GM19438 (cell line): ENCODE measurements around the gene SH3GLB2.
"Not testable (repeated sequence)": the region's sequence is repeated elsewhere in the genome, so short reads cannot be mapped to it uniquely, and the experiment has no call there.

Experiments used
- ATAC-seq: cut with Tn5 transposase; IDR thresholded peaks from one replicate; pipeline ENCODE4 v1.9.1; 2021; ENCODE audit warnings: low read depth; ENCODE audit not compliant: unreplicated experiment

The SH3GLB2 gene

DNA sequence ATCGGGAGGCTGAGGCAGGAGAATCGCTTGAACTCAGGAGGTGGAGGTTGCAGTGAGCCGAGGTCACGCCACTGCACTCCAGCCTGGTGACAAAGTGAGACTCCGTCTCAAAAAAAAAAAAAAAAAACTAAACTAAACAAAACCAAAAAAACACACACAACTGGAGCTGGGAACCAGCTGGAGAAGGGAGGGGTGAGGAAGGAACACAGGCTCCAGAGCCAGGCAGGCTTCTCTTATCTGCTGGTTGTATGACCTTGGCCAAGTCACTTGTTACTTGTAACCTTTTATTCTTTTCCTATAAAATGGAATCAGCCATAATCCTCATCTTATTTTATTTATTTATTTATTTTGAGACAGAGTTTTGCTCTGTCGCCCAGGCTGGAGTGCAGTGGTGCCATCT is 24.0 kb downstream of the SH3GLB2 start:
- not testable (repeated sequence) for ATAC-seq

GRCh38 chr9:129002992-129003391 is 25.1 kb downstream of the SH3GLB2 start:
- ATAC-seq = no peak

DNA sequence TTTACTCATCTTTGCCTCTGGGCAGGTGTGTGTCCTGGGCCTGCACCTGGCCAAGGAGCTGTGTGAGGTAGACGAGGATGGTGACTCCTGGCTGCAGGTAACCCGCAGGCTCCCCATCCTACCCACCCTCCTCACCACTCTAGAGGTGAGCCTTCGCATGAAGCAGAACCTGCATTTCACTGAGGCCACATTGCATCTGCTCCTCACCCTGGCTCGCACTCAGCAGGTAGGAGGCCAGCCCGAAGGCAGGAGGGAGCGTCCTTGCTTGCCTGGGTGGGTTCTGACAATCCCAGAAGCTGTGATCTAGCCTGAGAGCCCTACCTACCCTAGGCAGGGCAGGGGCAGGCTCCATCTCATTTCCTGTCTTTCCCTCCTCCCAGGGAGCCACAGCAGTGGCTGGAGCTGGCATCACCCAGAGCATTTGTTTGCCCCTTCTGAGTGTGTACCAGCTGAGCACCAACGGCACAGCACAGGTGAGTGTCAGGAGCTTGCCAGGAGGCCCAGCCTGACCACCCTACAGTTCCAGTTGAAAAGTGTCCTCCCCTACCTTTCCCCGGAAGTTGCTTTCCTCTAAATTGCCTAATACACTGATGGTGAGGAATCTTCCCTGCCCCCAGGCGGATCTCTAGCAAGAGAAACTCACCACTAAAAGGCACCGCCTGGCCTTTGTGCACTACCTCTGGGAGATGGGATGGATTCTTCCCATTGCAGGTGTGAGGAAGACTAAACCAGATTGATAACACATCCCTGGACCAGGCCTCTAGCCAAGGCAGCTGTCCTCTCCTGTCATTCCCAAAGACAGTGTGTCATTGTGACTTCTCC is 26.4 kb downstream of the SH3GLB2 start:
- no peak for ATAC-seq

- no peak for ATAC-seq
Observed at GRCh38 chr9:128999581-129000206, 28.4 kb downstream of the SH3GLB2 start.

DNA sequence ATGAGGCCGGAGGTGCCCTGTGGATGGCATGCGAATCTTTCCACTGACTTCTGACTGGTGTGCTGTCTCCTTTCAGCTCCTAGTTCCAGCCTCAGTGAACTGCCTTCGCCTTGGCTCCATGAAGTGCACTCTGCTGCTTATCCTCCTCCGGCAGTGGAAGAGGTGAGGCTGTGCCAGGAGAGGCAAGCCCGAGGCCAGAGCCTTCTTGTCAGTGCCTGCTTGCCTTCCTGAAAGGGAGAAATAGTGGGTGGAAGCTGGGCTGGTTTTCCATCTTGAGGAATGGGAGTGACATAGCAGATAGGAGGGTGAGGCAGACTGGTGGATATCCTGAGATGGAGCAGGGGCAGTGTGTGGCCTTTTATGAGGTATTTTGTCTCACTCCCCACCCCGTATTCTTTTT is 29.7 kb downstream of the SH3GLB2 start:
- no peak for ATAC-seq

GRCh38 chr9:128995791-128996190 is 32.3 kb downstream of the SH3GLB2 start:
- ATAC-seq = no peak

DNA sequence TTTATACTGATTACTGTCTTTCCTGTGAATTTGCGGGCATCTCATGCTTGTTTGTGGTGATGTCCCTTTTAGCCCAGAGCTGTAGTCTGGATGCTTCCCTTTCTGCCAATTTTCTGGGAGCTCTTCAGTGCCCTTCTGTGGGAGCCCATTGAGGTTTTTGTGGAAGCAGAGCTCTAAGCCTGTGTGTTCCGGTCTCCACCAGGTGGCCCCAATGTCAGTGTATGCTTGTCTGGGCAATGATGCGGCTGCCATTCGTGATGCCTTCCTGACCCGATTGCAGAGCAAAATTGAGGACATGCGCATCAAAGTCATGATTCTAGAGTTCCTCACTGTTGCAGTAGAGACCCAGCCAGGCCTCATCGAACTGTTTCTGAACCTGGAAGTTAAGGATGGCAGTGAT is 35.1 kb downstream of the SH3GLB2 start:
- ATAC-seq = no peak

GRCh38 chr9:128987805-128988204 is 40.3 kb downstream of the SH3GLB2 start:
- no peak for ATAC-seq

GRCh38 chr9:128986671-128987070 is 41.5 kb downstream of the SH3GLB2 start:
- no peak for ATAC-seq

DNA sequence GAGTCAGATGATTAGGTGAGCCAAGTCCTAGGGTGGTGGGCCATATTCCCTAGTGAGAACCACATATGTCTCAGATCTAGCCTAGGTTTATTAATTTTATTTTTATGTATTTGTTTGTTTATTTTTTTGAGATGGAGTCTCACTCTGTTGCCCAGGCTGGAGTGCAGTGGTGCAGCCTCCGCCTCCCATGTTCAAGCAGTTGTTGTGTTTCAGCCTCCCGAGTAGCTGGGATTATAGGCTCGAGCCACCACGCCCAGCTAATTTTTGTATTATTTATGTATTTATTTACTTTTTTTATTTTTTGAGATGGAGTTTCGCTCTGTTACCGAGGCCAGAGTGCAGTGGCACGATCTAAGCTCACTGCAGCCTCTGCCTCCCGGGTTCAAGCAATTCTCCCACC is 44.6 kb downstream of the SH3GLB2 start:
- no peak for ATAC-seq

DNA sequence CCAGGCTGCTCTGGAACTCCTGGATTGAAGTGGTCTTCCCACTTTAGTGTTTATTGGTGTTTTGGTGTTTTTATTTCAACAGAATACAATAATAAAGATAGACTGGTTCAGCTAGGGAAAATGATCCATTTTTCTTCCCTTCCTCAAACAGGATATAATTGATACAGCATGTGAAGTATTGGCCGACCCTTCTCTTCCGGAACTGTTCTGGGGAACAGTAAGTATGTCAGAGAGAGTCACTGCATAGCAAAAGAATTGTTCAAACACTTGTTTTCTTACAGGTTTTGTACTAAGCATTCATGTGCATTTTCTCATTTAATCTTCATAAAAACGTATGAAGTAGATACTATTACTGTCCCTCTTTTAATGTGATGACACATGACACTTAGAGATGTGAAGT is 49.0 kb downstream of the SH3GLB2 start:
- no peak for ATAC-seq

GRCh38 chr9:128972956-128973355 is 55.2 kb downstream of the SH3GLB2 start:
- no peak for ATAC-seq

- ATAC-seq = no peak
Observed at GRCh38 chr9:128969491-128969890, 58.6 kb downstream of the SH3GLB2 start.

DNA sequence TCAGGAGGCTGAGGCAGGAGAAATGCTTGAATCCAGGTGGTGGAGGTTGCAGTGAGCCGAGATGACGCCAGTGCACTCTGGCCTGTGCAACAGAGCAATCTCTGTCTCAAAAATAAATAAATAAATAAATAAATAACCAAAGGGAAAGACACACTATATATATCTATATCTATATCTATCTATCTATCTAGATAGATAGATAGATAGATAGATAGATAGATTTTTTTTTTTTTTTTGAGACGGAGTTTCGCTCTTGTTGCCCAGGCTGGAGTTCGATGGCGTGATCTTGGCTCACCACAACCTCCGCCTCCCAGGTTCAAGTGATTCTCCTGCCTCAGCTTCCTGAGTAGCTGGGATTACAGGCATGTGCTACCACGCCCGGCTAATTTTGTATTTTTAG is 66.7 kb downstream of the SH3GLB2 start:
- not testable (repeated sequence) for ATAC-seq
